ENCODE measurements around the gene POLR3B. TPM values are rescaled to one million over a fixed set of nuclear protein-coding genes. Genes with fewer than 3 reads are reported as not detected.

POLR3B gene
- polyA plus RNA-seq, 4 donors, result 15.5 to 19.2 (median 16.2) TPM

- DNase-seq (ENCODE audit: low read depth in 4 of 4, low spot score in 2 of 4), result no peak
These were observed 31.6 kb downstream of the POLR3B start for GRCh38 chr12:106389151-106389550.

DNA sequence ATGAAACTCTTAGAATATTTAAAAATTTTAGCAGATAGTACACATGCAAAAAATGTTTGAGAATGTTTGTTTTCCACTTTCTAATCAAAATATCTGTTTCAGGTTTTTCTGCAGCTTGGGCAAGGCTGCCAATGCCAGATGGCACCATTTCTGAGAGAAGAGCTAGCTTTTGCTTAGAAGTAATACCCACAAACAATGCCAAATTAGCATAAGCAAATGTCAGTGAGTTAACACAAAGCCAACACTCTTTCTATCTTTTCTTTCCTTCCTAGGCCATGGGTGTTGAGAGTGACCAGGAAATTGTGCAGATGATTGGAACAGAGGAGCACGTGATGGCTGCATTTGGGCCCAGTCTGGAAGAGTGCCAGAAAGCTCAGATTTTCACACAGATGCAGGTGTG, 35.2 kb downstream of the POLR3B start:
- DNase-seq (ENCODE audit: low read depth in 4 of 4, low spot score in 2 of 4), result no peak

DNA sequence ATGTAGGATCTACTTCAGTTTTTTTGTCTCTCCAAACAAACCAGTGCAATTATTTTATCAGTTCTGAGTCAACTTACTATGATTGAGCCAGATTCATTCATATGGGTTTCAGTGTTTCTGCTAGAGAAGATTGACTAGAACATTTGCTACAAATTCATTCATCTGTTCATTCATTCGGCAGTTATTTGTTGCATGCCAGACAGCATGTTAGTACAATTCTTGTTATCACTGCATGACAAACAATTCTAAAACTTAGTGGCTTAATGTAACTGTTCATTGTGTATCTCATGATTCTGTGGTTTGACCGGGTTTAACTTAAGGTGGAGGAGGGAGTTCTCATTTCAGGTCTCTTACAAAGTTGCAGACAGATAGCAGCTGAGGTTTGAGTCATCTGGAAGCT, 52.3 kb downstream of the POLR3B start:
- DNase-seq (ENCODE audit: low read depth in 4 of 4, low spot score in 2 of 4), result no peak

DNA sequence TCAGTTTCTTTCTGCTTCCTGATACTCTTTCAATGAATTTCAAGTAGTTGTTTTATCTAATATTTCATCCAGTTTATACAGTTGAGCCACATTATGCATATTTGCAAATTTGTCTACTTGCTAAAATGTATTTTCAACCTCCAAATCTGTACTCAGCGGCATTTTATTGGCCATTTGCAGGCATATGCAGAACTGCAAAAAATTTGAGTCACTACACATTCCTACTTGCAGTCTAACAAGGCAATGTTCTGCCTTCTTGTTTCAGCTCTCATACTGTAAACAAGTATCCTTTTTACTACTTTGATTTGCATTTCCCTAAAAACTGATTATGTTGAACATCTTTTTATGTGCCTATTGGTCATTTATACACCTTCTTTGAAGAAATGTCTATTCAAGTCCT, 55.0 kb downstream of the POLR3B start:
- DNase-seq (ENCODE audit: low read depth in 4 of 4, low spot score in 2 of 4), result no peak

DNA sequence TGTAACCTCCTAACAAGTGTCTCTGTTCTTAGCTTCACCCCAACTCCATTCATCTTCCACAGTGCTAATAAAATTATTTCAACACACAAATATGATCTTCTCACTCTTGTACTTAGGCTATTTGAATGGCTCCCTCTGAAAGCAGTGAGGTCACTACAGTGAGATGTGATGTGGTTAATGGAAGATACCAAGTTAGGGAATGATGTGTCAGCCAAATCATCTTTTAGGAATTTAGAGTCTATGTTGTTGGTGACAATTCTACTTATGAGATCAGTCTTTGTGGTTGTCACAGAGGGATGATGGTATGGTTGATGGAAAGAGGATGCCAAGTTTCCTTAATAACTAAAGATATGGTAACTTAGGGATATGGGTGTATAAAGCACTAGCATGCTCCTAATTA, 57.6 kb downstream of the POLR3B start:
- no peak for DNase-seq (ENCODE audit: low read depth in 4 of 4, low spot score in 2 of 4)

DNA sequence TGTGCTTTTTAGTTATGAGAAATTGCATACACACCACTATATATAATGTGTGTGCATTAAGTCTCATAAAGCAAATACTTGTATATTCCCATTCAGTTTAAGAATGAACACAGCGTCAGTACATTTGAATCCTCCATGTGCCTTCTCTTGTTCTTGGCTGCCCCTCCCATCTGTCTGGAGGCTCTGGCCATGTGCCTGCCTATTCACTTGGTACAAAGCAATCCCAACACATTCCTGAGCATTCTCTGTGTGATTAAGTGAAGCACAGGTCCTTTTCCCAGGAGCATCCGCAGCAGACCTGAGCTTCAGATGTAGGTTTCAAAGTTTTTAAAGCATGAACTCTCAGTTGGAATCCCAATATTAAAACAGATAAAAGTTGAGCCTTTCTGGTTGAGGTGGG, 58.7 kb downstream of the POLR3B start:
- no peak for DNase-seq (ENCODE audit: low read depth in 4 of 4, low spot score in 2 of 4)

DNA sequence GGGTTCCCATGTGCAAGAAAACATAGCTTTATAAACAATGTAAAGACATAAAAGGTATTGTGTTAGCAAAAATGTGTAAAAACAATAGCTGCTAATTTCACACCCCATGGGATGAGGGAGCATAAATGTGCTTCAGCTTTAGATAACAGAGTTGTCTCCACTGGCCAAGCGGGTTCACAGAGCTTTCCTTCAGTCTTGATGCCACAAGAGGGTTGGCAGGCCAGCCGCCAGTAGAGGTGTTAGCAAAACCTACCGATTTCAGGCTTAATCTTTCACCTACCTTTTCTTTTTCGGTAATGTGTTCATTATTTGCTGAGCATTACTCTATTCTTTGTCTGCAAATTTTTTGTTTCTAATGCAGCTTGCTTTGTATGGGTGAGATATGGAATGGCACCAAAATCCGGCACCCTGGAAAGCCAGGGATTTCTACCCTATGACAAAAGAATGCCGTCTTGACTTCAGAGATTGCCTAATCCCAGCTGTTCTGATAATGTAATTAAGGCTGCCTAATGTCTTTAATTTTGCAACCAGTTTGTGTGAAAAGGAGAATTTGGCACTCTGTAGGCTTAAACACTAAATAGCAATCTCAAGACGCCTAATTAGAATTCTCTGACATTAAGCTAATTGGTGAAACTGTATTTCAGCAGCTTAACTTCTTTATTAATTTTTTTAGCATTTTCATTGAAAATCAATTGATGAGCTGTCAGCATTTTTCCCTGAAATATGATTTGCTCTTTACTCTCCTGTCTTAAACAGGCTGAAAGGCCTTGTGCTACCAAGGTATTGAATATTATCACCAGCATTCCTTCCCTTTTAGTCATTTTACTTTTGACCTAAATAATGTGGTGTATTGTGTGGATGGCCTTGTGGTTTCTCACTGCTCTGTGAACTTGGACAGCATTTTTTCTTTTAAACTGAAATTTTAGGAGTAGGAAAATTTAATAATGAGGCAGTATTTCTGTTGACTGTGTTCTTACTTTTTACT, 60.7 kb downstream of the POLR3B start:
- DNase-seq (ENCODE audit: low read depth in 4 of 4, low spot score in 2 of 4), result no peak

DNA sequence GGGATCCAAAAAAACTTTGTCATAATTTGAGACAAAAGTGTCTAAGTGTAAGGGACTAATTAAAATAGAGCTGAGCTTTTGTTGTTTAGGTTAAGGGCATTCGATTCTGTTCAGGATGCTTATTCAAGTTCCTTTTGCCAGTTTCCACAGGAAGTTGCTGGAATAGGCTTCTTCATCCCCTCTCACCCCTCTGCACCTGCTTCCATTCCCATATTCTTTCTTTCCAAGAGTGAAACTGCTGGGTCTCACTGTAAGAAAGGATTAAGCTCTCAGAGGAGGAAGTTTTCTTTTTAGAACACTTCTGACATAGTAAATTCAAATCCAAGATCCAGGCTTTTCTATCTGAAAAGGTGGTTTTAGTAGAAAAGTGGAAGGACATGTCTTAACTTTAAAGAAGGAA, 61.4 kb downstream of the POLR3B start:
- no peak for DNase-seq (ENCODE audit: low read depth in 4 of 4, low spot score in 2 of 4)

DNA sequence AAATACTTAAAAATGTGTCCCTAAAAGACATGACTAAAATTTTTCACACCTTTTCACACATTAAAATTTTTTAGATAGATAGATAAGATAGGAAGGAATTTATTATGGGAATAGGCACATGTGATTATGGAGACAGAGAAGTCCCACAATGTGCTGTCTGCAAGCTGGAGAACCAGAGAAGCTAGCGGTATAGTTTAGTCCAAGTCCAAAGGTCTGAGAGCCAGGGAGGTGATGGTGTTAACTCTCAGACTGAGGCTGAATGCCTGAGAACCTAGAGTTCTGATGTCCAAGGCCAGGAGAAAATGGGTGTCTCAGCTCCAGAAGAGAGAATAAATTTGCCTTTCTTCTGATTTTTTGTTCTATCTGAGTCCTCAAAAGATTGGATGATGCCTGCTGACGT, 65.7 kb downstream of the POLR3B start:
- DNase-seq (ENCODE audit: low read depth in 4 of 4, low spot score in 2 of 4), result no peak

GRCh38 chr12:106425061-106425702, 67.6 kb downstream of the POLR3B start:
- DNase-seq (ENCODE audit: low read depth in 4 of 4, low spot score in 2 of 4), result no peak

DNA sequence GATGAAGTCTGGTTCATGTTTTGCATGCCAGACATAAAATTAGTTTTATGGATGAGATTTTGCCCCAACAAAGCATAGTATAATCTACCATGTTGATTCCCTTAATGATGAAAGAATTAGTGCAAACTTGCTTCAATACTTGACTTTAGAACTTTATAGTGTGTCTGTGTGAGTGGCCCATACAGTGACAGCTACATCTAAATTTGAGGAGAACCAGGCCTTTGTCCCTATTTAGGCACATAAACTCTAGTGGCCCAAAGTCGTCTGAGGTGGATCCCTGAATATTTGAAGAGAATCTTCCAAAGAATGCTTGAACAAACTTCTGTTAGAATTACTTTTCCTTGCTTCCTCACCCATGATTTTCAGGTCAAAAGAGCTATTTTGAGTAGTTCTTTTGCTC, 70.4 kb downstream of the POLR3B start:
- no peak for DNase-seq (ENCODE audit: low read depth in 4 of 4, low spot score in 2 of 4)

- no peak for DNase-seq (ENCODE audit: low read depth in 4 of 4, low spot score in 2 of 4)
These were observed 70.8 kb downstream of the POLR3B start for GRCh38 chr12:106428384-106428783.

DNA sequence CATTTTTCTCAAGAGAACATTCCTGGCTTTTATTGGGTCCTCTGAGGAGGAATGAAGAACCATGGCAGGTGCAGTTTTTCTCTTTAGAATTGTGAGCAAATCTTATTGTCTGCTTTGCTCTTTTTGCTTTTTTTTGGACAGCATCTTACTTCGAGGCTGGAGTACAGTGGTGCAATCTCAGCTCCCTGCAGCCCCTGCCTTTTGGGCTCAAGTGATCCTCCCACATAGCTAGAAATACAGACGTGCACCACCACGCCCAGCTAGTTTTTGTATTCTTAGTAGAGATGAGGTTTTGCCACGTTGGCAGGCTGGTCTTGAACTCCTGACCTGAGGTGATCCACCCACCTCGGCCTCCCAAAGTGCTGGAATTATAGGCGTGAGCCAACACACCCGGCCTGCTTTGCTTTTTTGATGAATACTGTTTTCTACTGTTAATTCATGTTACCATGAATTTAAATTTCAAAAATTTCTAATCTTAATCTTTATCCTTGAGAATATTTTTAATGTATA, 71.5 kb downstream of the POLR3B start:
- no peak for DNase-seq (ENCODE audit: low read depth in 4 of 4, low spot score in 2 of 4)

- DNase-seq (ENCODE audit: low read depth in 4 of 4, low spot score in 2 of 4), result no peak
These were observed 72.1 kb downstream of the POLR3B start for GRCh38 chr12:106429636-106430035.

DNA sequence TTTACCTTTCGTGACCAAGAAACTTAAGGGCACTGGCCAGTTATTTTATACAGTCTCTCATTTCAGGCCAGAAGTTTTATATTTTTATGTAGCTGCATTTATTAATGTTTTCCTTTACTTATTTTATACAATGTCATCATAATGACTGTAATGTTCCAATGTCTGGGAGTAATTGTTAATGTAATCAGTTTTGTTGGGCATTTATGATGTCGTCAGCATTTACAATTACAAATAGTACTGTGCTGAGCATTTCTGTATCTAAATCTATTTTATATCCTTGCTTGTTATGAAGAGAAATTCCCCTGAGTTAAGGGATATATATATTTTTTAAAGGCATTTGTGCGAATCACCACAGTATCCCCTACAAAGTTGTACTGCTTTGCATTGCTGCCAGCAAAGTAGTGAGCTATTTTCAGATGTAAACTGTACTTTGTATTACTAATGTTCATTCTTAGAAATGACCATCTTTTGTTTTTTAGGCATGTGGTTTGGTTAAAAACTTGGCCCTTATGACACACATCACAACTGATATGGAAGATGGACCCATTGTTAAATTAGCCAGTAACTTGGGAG, 74.4 kb downstream of the POLR3B start:
- DNase-seq (ENCODE audit: low read depth in 4 of 4, low spot score in 2 of 4), result no peak

DNA sequence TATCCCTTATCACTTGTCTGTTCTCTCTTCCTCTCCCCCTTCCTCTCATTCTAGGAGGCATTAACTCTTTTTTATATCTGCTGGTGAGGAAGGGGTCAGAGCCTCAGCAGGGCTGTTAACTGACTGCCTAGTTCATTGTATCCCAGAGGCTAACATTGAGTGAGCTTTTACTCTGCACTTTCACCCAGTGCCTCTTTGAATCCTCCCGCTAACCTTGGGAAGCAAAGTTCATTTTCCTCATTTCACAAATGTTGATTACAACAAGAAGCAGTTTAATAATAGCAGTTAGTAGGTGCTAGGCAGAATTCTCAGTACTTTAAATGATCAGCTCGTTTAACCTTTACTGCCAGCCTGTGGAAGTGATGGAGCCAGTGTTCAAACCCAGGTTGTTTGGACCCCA, 75.5 kb downstream of the POLR3B start:
- no peak for DNase-seq (ENCODE audit: low read depth in 4 of 4, low spot score in 2 of 4)

- DNase-seq (ENCODE audit: low read depth in 4 of 4, low spot score in 2 of 4), result no peak
These were observed 77.0 kb downstream of the POLR3B start for GRCh38 chr12:106434526-106434925.

GRCh38 chr12:106436164-106436563, 78.6 kb downstream of the POLR3B start:
- no peak for DNase-seq (ENCODE audit: low read depth in 4 of 4, low spot score in 2 of 4)

DNA sequence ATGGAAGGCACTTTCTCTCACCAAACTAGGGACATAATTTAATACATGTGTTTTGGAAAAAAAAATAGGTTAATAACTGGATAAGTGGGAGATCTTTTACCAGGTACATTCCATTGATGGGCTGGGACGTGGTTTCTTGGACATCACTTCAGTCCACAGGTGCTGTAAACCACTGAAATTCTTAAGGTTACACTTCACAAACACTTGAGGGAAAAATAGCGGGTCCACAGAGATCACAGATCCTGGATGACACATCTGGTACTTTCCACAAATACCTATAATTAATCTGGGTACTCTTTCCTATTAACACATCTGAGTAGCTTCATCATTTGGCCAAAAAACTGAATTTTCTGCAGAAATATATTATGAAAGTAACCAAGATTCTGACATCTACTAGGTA, 85.0 kb downstream of the POLR3B start:
- no peak for DNase-seq (ENCODE audit: low read depth in 4 of 4, low spot score in 2 of 4)

- no peak for DNase-seq (ENCODE audit: low read depth in 4 of 4, low spot score in 2 of 4)
These were observed 87.5 kb downstream of the POLR3B start for GRCh38 chr12:106445053-106445452.

DNA sequence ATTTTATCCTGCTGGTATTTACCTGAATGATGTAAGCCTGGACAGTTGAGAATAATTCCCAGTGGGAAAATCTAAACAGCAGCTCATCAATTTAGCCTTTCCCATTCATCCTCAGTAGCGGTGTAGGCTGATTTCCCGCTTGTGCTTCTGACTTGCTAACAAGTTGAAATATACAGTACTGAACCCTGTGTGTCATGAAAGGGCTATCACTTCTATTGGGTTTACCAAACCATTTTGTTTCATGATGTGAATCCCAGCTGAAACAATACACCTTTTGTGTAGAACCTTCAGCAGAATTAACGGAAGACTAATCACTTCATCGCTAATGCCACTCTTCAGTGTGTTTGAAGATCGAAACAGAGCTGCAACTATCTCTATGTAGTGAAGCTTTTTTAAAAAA, 88.4 kb downstream of the POLR3B start:
- no peak for DNase-seq (ENCODE audit: low read depth in 4 of 4, low spot score in 2 of 4)

Measured in left renal cortex interstitium (tissue), 4 donors.